C4-2B (cell line): Measurements from ENCODE around the gene VPS50.

ENCODE experiments used
- H3K27ac ChIP-seq: fragments of 450-650 bp; 2 replicates; pipeline ENCODE4 v1.5.1; 2017
- ZFX ChIP-seq: fragments of 450-650 bp; IDR thresholded peaks from 2 replicates; pipeline ENCODE4 v1.6.1; 2017
- TF ChIP-seq, protein P1 (sequence below): fragments of 450-650 bp; conservative IDR thresholded peaks from 2 replicates; pipeline ENCODE4 v1.5.1; 2017; ENCODE audit warnings: mild to moderate bottlenecking

The VPS50 gene

DNA sequence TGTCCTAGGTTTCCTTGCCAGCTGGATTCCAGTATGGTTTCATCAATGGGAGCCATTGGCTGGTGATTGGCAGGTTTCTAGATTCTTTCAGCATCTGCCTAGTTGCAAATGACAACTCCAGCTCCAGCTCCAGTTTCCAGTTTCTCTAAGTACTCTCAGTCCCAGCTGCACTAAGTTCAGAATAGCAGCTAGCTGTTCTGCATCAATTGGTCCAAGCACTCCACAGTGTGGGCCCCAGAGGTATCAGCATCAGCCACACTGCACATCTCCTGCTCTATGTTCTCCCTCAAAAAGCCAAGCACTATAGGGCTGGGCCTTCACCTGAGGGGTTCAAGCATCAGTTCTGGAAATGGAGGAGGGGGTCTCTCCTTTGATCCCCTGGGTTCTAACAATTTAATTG lies 143.4 kb downstream of the VPS50 start:
- H3K27ac ChIP-seq: no peak overlapping the region
- TF ChIP-seq ZFX: no peak
- TF ChIP-seq, protein P1, sequence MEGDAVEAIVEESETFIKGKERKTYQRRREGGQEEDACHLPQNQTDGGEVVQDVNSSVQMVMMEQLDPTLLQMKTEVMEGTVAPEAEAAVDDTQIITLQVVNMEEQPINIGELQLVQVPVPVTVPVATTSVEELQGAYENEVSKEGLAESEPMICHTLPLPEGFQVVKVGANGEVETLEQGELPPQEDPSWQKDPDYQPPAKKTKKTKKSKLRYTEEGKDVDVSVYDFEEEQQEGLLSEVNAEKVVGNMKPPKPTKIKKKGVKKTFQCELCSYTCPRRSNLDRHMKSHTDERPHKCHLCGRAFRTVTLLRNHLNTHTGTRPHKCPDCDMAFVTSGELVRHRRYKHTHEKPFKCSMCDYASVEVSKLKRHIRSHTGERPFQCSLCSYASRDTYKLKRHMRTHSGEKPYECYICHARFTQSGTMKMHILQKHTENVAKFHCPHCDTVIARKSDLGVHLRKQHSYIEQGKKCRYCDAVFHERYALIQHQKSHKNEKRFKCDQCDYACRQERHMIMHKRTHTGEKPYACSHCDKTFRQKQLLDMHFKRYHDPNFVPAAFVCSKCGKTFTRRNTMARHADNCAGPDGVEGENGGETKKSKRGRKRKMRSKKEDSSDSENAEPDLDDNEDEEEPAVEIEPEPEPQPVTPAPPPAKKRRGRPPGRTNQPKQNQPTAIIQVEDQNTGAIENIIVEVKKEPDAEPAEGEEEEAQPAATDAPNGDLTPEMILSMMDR: no peak

GRCh38 chr7:93378131-93378760 lies 146.1 kb downstream of the VPS50 start:
- no peak overlapping the region for H3K27ac ChIP-seq
- TF ChIP-seq ZFX: no peak
- TF ChIP-seq, protein P1: no peak

DNA sequence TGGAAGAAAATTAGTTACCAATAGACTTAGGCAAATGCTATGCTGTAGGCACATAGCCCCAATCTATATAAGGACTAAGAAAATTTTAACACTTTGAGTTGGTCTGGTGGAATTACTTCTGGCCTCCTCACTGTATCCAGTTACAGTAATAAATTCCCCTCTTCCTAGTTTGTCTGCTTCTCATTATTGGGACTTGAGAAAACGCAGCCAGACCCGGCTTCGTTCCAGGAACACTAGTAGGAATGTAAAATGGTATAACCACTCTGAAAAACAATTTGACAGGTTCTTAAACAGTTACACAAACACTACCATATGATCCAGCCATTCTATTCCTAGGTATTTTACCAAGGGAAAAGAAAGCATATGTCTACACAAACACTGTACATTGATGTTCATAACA lies 150.2 kb downstream of the VPS50 start:
- H3K27ac ChIP-seq: no peak overlapping the region
- no peak for TF ChIP-seq ZFX

DNA sequence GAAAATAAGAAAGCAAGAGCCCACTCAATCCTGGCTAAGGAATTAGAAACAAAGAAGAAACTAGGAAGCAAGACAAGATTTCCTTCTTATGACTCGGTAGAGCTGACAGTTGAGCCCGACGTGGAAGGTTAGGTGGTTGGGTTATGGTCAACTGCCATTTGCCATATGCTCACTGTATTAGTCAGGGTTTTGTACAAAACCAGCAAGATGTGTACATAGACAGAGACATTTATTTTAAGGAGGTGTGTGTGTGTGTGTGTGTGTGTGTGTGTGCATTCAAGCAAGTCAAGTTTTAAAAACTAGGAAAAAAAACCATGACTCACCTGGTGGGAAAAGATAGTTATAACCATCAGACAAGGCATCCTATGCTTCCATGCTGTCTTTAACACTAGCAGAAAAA lies 158.5 kb downstream of the VPS50 start:
- H3K27ac ChIP-seq: no peak overlapping the region
- TF ChIP-seq ZFX: no peak
- TF ChIP-seq, protein P1: no peak

DNA sequence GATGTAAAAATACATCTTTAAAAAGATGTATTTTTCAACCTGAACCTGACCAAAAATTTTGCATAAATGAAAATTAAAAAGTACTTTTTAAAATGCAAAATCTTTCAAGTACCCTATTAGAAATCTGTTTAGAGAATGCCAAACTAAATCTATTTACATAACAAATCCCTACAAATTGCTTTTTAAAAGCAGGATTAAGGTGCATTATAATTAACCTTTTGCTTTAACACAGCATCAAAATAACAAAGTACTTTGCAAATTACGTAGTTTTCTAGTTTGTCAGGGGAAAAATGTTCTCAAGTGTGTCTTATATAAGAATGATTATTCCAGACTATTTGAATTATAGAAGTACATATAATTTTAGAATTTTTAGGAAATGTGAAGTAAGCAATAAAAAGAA lies 160.8 kb downstream of the VPS50 start:
- no peak overlapping the region for H3K27ac ChIP-seq
- TF ChIP-seq, protein P1: no peak
- no peak for TF ChIP-seq ZFX

- no peak overlapping the region for H3K27ac ChIP-seq
- TF ChIP-seq, protein P1: no peak
- TF ChIP-seq ZFX: no peak
Observed at GRCh38 chr7:93399642-93400041, 167.5 kb downstream of the VPS50 start.

GRCh38 chr7:93402944-93403343 lies 170.8 kb downstream of the VPS50 start:
- H3K27ac ChIP-seq: no peak overlapping the region
- TF ChIP-seq, protein P1: no peak
- TF ChIP-seq ZFX: no peak

DNA sequence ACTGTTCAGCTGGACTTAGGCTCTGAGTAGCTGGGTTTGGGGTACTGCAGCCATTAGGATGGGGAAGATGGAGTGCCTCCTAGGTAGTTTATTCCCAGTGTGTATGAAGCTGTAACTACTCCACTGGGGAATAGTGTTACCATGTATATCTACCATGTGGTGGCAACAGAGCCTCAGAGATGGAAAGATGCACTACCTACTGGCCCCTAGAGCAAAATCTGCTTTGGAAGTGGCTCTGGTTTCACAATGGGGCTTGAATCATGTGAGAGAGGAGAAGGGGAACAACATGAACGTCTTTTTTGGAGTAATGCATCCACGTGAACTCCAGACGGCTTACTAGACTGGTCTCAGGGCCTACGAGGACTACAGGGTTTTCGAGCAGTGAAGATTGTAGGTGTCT lies 175.1 kb downstream of the VPS50 start:
- TF ChIP-seq, protein P1: no peak
- no peak overlapping the region for H3K27ac ChIP-seq
